KMS-11 (cell line): ENCODE measurements around the gene PDIA4.

Experiments
- H2AFZ ChIP-seq: fragments of 200-600 bp; sonication (generic); 2 replicates; pipeline ENCODE4 v1.6.1; 2016; ENCODE audit warnings: antibody characterized with exemption, mixed run types, low read depth
- H3K27ac ChIP-seq: fragments of 200-600 bp; sonication (generic); 2 replicates; pipeline ENCODE4 v1.6.1; 2016; ENCODE audit warnings: mild to moderate bottlenecking, mixed run types
- H3K27me3 ChIP-seq: fragments of 200-600 bp; sonication (generic); 2 replicates; pipeline ENCODE4 v1.6.1; 2017; ENCODE audit warnings: mild to moderate bottlenecking, low read depth, mixed run types, moderate library complexity; ENCODE audit not compliant: insufficient read depth
- H3K36me3 ChIP-seq: fragments of 200-600 bp; sonication (generic); 2 replicates; pipeline ENCODE4 v1.6.1; 2017; ENCODE audit warnings: mild to moderate bottlenecking, mixed run types; ENCODE audit not compliant: insufficient read depth
- H3K4me1 ChIP-seq: fragments of 200-600 bp; sonication (generic); 2 replicates; pipeline ENCODE4 v1.6.1; 2016; ENCODE audit warnings: mild to moderate bottlenecking, low read depth, mixed run types; ENCODE audit not compliant: poor library complexity, severe bottlenecking
- H3K4me2 ChIP-seq: fragments of 200-600 bp; sonication (generic); 2 replicates; pipeline ENCODE4 v1.7.0; 2016; ENCODE audit warnings: mild to moderate bottlenecking, mixed run types
- H3K4me3 ChIP-seq: fragments of 200-600 bp; sonication (generic); IDR thresholded peaks from 2 replicates; pipeline ENCODE4 v1.6.1; 2017; ENCODE audit warnings: low read depth, low read length, mixed read lengths; ENCODE audit not compliant: insufficient read depth
- H3K79me2 ChIP-seq: fragments of 200-600 bp; sonication (generic); 2 replicates; pipeline ENCODE4 v1.6.1; 2016; ENCODE audit warnings: low read depth, mixed run types; ENCODE audit not compliant: insufficient read depth
- H3K9ac ChIP-seq: fragments of 200-600 bp; sonication (generic); 2 replicates; pipeline ENCODE4 v1.6.1; 2016; ENCODE audit warnings: mild to moderate bottlenecking, mixed run types
- H4K20me1 ChIP-seq: fragments of 200-600 bp; sonication (generic); 2 replicates; pipeline ENCODE4 v1.6.1; 2016; ENCODE audit warnings: mild to moderate bottlenecking, mixed run types; ENCODE audit not compliant: insufficient read depth
- CTCF ChIP-seq: fragments of 200-600 bp; sonication (generic); conservative IDR thresholded peaks from 2 replicates; pipeline ENCODE4 v1.6.1; 2017; ENCODE audit warnings: low read depth, mild to moderate bottlenecking, antibody characterized with exemption, low read length, moderate library complexity, mixed read lengths

Gene PDIA4

GRCh38 chr7:149002604-149003003, 25.7 kb downstream of the PDIA4 start:
- Histone ChIP-seq H2AFZ (no peak overlapping the region), H3K9ac (no peak overlapping the region), H3K27me3 (no peaks in the 10 kb centered on the region), H4K20me1 (no peaks in the 10 kb centered on the region), H3K27ac (no peak overlapping the region), H3K4me1 (no peaks in the 10 kb centered on the region), H3K36me3 (peaks cover 38% of the 10 kb centered on the region; the same call in 1 of the 2 replicates), H3K4me3 (no peak overlapping the region), H3K4me2 (no peak overlapping the region), H3K79me2 (no peaks in the 10 kb centered on the region)
- no peak for TF ChIP-seq CTCF

GRCh38 chr7:149001427-149002068, 26.8 kb downstream of the PDIA4 start:
- no peak for TF ChIP-seq CTCF

GRCh38 chr7:149000961-149001360, 27.3 kb downstream of the PDIA4 start:
- Histone ChIP-seq H3K27me3 (no peaks in the 10 kb centered on the region), H3K4me2 (no peak overlapping the region), H3K4me1 (peaks cover 1% of the 10 kb centered on the region), H3K27ac (no peak overlapping the region), H3K4me3 (no peak overlapping the region), H4K20me1 (no peaks in the 10 kb centered on the region), H3K9ac (no peak overlapping the region), H3K79me2 (no peaks in the 10 kb centered on the region), H3K36me3 (peaks cover 26% of the 10 kb centered on the region; the same call in 1 of the 2 replicates), H2AFZ (no peak overlapping the region)
- TF ChIP-seq CTCF: no peak

More at GRCh38 chr7:149001427-149002068, 26.8 kb downstream of the PDIA4 start:
- no peak overlapping the region for H3K9ac ChIP-seq
- H3K36me3 ChIP-seq: peaks cover 29% of the 10 kb centered on the region; the same call in 1 of the 2 replicates
- H3K4me3 ChIP-seq: no peak overlapping the region
- H3K4me1 ChIP-seq: no peaks in the 10 kb centered on the region
- H3K79me2 ChIP-seq: no peaks in the 10 kb centered on the region
- H3K4me2 ChIP-seq: no peak overlapping the region
- no peaks in the 10 kb centered on the region for H3K27me3 ChIP-seq
- H4K20me1 ChIP-seq: no peaks in the 10 kb centered on the region
- H3K27ac ChIP-seq: no peak overlapping the region
- no peak overlapping the region for H2AFZ ChIP-seq

- H3K4me1 ChIP-seq: peaks cover 19% of the 10 kb centered on the region
- H4K20me1 ChIP-seq: no peaks in the 10 kb centered on the region
- no peak overlapping the region for H3K9ac ChIP-seq
- no peak for TF ChIP-seq CTCF
- no peak overlapping the region for H2AFZ ChIP-seq
- no peak overlapping the region for H3K27ac ChIP-seq
- peaks cover 12% of the 10 kb centered on the region; the same call in 1 of the 2 replicates for H3K36me3 ChIP-seq
- H3K4me3 ChIP-seq: no peak overlapping the region
- no peaks in the 10 kb centered on the region for H3K79me2 ChIP-seq
- H3K4me2 ChIP-seq: no peak overlapping the region
- no peaks in the 10 kb centered on the region for H3K27me3 ChIP-seq
Observed at GRCh38 chr7:148999192-148999591, 29.1 kb downstream of the PDIA4 start.
